ENCODE measurements around the gene NSUN7.
"Not testable (repeated sequence)": the region's sequence is repeated elsewhere in the genome, so short reads cannot be mapped to it uniquely, and the experiment has no call there.

The NSUN7 gene

DNA sequence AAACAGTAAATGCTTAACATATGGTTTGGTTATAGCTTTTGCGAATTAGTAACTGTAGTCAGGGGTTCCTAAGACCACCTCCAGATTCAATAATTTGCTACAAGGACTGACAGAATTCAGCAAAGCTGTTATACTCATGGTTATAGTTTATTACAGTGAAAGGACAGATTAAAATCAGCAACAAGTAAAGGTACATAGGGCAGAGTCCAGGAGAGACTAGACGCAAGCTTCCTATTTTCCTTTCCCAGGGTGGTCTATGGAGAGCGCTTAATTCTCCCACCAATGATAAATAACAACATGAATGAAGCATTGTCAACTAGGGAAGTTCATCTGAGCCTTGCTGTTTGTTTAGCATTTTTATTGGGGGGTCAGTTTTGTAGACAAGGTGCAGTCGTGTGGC lies 5.9 kb downstream of the NSUN7 start:
- Mint-ChIP-seq H3K27ac (no peak overlapping the region), H3K4me1 (ENCODE audit: low read depth) (peaks cover 4% of the 10 kb centered on the region), H3K9me3 (peaks cover 3% of the 10 kb centered on the region), H3K4me3 (no peak overlapping the region), H3K27me3 (ENCODE audit: low read depth) (peaks cover 31% of the 10 kb centered on the region), H3K36me3 (ENCODE audit: low read depth) (no peaks in the 10 kb centered on the region)

DNA sequence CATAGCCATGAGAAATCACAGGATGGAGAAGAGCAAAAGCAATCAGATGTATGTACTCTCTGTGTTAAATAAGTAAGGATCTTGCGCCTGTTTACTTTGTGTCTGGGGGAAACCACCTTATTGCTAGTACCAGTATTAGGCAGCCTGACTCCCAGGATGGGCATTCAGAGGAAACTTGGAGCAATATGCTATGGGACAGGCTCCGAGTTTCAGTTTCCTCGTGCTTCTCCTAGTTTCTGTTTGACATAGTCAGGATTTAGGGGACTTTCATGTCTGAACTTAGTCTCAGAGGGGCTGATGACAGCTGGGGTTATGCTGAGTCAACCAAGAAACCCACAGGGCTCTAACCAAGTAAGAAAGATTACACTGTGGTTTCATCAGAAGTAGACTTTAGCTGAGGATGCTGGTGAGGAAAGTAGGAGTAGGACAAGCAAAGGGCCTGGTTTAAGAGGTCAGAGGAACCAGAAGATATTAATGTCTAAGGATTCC lies 13.5 kb downstream of the NSUN7 start:
- Mint-ChIP-seq H3K27ac (peak overlapping the region; percentile 70), H3K4me3 (peak overlapping the region; percentile 46), H3K9me3 (no peaks in the 10 kb centered on the region), H3K4me1 (ENCODE audit: low read depth) (peaks cover 16% of the 10 kb centered on the region), H3K27me3 (ENCODE audit: low read depth) (peaks cover 8% of the 10 kb centered on the region), H3K36me3 (ENCODE audit: low read depth) (no peaks in the 10 kb centered on the region)

DNA sequence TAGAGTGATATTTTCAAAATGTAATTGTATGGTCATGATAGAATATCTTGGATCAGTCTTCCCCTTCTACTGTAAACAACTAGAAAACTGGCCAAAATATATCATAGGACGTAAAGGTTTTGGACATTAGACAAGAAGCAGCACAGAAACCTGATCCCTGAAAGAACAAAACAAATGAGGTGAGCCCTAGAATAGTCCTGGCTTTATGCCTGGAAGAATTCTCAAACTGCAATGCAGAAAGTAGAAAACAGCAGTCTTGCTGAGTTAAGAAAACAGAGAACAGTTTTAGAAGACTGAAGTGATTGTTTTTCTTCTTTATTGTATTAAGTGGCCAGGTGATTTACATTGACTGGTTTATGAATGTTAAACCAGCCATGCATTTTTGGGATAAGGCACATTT lies 19.5 kb downstream of the NSUN7 start:
- H3K4me1 Mint-ChIP-seq (ENCODE audit: low read depth), result no peaks in the 10 kb centered on the region

DNA sequence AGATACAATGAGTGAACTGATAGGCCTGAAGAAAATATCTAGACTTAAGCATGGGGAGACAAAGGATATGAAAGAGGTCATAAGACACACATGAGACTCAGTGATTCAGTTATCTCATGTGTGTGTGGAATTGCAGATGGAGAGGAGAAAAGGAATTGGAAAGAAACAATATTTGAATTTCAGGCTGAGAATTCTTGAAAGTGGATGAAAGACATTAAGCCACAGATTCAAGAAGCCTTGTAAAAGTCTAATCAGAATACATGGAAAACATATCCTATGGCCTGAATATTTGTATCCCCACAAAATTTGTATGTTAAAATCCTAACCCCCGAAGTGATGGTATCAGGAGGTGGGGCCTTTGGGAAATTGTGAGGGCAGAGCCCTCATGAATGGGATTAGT lies 28.3 kb downstream of the NSUN7 start:
- Mint-ChIP-seq H3K27ac (no peak overlapping the region), H3K27me3 (ENCODE audit: low read depth) (peaks cover 10% of the 10 kb centered on the region), H3K4me3 (no peak overlapping the region), H3K4me1 (ENCODE audit: low read depth) (no peaks in the 10 kb centered on the region), H3K36me3 (ENCODE audit: low read depth) (peaks cover 2% of the 10 kb centered on the region), H3K9me3 (peaks cover 4% of the 10 kb centered on the region)

More for the DNA sequence above, 19.5 kb downstream of the NSUN7 start:
- Mint-ChIP-seq H3K9me3 (no peaks in the 10 kb centered on the region), H3K36me3 (ENCODE audit: low read depth) (no peaks in the 10 kb centered on the region), H3K27me3 (ENCODE audit: low read depth) (peaks cover 34% of the 10 kb centered on the region), H3K4me3 (no peak overlapping the region), H3K27ac (no peak overlapping the region)

DNA sequence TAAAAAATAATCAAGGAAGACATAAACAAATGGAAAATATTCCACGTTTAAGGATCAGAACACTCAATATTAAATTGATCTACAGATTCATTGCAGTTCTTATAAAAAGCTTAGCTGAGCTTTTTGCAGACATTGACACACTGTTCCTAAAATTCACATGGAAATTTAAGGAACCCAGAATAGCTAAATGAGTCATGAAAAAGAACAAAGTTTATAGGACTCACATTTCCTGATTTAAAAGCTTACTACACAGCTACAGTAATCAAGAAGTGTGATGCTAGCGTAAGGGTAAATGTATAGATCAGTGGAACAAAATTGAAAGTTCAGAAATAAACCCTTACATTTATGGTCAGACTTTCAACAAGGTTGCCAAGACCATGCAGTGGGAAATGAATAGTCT lies 33.1 kb downstream of the NSUN7 start:
- Mint-ChIP-seq H3K27me3 (ENCODE audit: low read depth) (peaks cover 38% of the 10 kb centered on the region), H3K4me3 (no peak overlapping the region), H3K36me3 (ENCODE audit: low read depth) (peaks cover 2% of the 10 kb centered on the region), H3K4me1 (ENCODE audit: low read depth) (no peaks in the 10 kb centered on the region), H3K9me3 (peaks cover 3% of the 10 kb centered on the region), H3K27ac (no peak overlapping the region)

DNA sequence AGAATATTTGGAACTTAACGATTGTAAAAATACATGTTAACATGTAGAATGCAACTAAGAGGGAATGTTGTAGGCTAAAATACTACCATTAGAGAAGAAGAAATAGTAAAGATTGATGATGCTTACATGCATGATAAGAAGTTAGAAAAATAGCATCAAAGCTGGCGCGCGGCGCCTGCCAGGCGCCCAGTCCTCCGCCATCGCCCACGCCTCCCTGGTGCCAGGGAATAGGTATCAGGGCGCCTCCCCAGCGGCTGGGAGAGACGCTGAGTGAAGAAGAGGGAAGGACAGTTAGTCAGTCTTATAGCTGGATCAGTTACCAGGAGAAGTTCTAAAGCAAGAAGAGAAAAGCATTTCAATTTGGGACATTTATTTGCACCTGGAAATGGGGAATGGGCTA lies 36.0 kb downstream of the NSUN7 start:
- Mint-ChIP-seq H3K4me1 (ENCODE audit: low read depth) (no peaks in the 10 kb centered on the region), H3K36me3 (ENCODE audit: low read depth) (no peaks in the 10 kb centered on the region), H3K4me3 (no peak overlapping the region), H3K27ac (no peak overlapping the region), H3K9me3 (no peaks in the 10 kb centered on the region), H3K27me3 (ENCODE audit: low read depth) (peaks cover 58% of the 10 kb centered on the region)

DNA sequence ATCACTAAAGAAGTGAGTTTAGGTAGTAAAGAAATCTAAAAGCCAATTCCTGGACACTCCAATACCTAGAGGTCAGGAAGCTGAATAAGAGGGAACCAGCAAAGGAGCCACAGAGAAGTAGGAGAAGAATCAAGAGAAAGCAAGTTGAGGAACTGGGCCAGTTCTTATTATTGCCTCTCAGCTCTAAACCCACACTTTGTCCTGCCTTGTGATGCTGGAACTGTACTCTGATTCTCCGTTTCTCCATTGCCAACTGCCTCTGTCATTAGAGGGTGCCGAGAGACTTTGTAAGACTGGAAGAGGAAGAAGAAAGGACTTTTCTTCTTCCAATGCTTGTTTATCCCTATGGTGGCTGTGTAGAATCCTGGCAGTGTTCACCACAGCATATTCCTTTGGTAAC lies 38.6 kb downstream of the NSUN7 start:
- Mint-ChIP-seq H3K27me3 (ENCODE audit: low read depth) (peaks cover 46% of the 10 kb centered on the region), H3K9me3 (no peaks in the 10 kb centered on the region), H3K4me3 (no peak overlapping the region), H3K36me3 (ENCODE audit: low read depth) (no peaks in the 10 kb centered on the region), H3K4me1 (ENCODE audit: low read depth) (no peaks in the 10 kb centered on the region), H3K27ac (no peak overlapping the region)

DNA sequence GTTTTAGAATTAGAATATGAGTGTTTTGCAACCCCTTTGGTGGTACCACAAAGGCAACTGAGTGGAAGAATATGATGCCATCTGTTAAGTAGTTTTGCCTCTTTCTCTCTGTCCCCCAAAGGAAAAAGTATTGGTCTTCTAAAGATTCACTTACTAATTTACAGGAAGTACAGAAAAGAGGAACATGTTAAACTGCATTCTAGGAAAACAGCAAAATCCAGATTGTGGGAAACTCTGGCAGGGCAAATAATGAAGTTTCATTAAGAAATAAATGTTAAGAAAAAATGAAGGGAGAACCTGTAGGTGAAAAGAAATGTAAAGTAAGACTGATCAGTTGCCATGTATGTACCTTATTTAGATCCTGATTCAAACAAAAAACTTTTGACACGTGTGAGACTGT lies 39.3 kb downstream of the NSUN7 start:
- no peaks in the 10 kb centered on the region for H3K36me3 Mint-ChIP-seq (ENCODE audit: low read depth)
- H3K4me3 Mint-ChIP-seq, result no peak overlapping the region
- H3K27ac Mint-ChIP-seq, result no peak overlapping the region
- H3K4me1 Mint-ChIP-seq (ENCODE audit: low read depth), result no peaks in the 10 kb centered on the region
- no peaks in the 10 kb centered on the region for H3K9me3 Mint-ChIP-seq
- peaks cover 43% of the 10 kb centered on the region for H3K27me3 Mint-ChIP-seq (ENCODE audit: low read depth)

DNA sequence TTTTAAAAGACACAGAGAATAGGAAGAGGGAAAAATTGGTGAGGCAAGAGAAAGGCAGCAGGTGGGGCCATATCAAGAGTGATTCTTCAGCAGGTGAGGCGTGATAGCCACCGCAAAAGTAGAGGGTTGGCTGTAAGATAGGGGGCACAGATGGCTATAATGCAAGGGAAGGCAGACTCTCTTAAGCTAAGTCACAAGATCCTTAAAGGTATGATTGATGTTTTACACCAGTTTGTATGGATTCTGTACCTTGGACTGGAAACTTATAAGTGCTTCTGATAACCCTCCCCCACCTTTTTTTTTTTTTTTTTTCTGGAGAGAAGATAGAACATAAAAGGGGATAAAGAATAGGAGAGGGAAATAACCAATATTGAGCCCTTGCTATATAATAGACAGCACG lies 40.0 kb downstream of the NSUN7 start:
- Mint-ChIP-seq H3K4me3 (no peak overlapping the region), H3K27me3 (ENCODE audit: low read depth) (peaks cover 36% of the 10 kb centered on the region), H3K4me1 (ENCODE audit: low read depth) (no peaks in the 10 kb centered on the region), H3K27ac (no peak overlapping the region), H3K36me3 (ENCODE audit: low read depth) (no peaks in the 10 kb centered on the region), H3K9me3 (no peaks in the 10 kb centered on the region)

DNA sequence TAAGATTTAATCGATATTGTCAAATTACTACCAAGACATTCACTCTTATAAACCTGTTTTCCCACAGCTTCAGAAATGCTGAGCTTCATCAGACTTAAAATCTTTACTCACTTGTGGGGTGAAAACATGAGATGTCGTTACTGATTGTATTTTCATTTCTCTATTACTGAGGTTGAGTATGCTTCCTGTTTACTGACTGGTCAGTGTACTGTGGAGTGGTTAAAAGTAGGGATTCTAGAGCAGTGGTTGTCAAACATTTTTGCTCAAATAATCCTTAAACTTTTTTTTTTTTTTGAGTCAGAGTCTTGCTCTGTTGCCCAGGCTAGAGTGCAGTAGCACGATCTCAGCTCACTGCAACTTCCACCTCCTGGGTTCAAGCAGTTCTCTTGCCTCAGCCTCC lies 50.3 kb downstream of the NSUN7 start:
- Mint-ChIP-seq H3K4me3 (no peak overlapping the region), H3K36me3 (ENCODE audit: low read depth) (no peaks in the 10 kb centered on the region), H3K4me1 (ENCODE audit: low read depth) (no peaks in the 10 kb centered on the region), H3K27ac (no peak overlapping the region), H3K9me3 (no peaks in the 10 kb centered on the region), H3K27me3 (ENCODE audit: low read depth) (no peaks in the 10 kb centered on the region)

DNA sequence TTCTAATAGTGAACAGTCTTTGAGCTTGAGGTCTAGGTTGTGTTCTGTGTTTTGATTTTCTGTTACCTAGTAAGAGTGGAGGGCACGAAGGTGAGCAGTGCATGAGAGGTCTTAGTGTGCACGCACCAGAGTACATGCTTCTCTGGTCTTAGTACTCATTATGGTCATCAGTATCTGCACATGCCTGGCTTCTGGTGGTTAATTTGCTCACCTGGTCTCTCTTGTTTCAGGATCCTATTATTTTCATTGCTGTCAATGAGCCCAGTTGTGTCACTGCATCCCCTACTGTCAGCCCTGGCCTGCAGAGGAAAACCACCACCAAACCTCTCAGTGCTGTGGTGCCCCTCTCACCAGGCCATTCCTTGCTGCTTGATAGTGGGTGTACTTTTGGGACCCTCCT lies 54.8 kb downstream of the NSUN7 start:
- Mint-ChIP-seq H3K27me3 (ENCODE audit: low read depth) (peaks cover 7% of the 10 kb centered on the region), H3K27ac (no peak overlapping the region), H3K4me1 (ENCODE audit: low read depth) (no peaks in the 10 kb centered on the region), H3K4me3 (no peak overlapping the region), H3K9me3 (no peaks in the 10 kb centered on the region), H3K36me3 (ENCODE audit: low read depth) (no peaks in the 10 kb centered on the region)

DNA sequence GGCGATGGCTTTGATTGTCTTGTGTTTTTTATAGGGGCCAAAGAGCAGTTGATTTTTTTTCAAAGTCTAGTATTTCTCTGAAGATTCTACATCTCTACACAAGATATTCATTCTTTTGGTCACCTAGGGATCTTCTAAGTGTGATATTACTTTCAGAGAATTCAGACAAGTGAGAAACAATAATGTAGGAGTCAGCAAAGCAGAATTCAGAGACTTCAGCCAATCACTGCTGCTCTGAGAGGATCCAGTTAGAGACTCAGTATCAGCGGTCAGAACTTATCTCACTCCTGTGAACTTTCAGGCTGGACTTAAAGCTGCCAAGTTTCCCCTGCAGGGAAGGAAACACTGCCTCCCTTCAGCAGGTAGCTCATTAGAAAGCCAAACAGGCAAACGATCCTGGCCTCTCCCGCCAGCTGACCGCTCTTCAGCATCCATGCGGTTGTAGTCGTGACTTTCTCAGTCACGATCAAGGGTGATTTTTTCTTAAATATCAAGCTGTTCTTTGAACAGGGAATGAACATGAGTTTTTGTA lies 59.2 kb downstream of the NSUN7 start:
- H3K36me3 Mint-ChIP-seq (ENCODE audit: low read depth), result no peaks in the 10 kb centered on the region
- H3K27me3 Mint-ChIP-seq (ENCODE audit: low read depth), result peaks cover 7% of the 10 kb centered on the region
- H3K4me3 Mint-ChIP-seq, result no peak overlapping the region
- H3K9me3 Mint-ChIP-seq, result no peaks in the 10 kb centered on the region
- no peaks in the 10 kb centered on the region for H3K4me1 Mint-ChIP-seq (ENCODE audit: low read depth)
- no peak overlapping the region for H3K27ac Mint-ChIP-seq

DNA sequence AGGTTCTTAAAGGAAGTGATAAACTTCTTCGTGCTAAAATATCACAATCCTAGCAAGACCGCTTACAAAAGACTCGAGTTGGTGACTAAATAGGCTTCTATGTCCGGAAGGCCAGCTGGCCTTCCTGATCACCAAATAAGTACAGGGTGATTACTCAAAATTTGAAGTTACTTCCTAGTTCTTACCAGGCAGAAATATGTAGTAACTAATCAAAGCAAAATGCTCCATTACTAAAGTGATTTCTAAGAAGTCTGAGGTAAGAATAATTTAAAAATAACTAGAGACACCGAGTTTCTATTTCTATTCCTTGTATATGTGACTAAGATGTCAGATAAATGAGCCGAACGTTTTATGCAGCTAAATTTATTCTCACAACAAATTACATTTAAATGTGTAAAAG lies 62.2 kb downstream of the NSUN7 start:
- Mint-ChIP-seq H3K27ac (no peak overlapping the region), H3K36me3 (ENCODE audit: low read depth) (no peaks in the 10 kb centered on the region), H3K27me3 (ENCODE audit: low read depth) (peaks cover 11% of the 10 kb centered on the region), H3K4me1 (ENCODE audit: low read depth) (no peaks in the 10 kb centered on the region), H3K4me3 (no peak overlapping the region), H3K9me3 (no peaks in the 10 kb centered on the region)

DNA sequence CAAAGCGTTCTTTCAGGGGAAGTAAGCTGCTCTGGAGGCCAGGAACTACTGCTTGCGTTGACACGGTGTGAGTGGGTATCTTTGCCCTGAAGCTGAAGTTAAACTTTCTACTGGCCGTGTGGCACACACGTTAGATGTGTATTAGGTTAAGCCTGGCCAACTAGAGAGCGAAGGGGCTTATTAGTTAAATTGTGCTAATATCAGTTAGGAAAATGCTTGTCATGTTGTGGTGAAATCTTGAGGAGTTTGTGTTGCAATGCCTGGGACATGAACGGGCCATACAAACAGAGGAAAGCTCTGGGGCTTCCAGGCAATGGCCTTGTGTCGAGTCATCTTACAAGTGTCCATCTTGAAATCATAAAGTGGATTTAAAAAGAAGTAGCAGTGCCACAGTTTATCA lies 62.6 kb downstream of the NSUN7 start:
- no peak overlapping the region for H3K27ac Mint-ChIP-seq
- H3K27me3 Mint-ChIP-seq (ENCODE audit: low read depth), result peaks cover 11% of the 10 kb centered on the region
- no peak overlapping the region for H3K4me3 Mint-ChIP-seq
- H3K36me3 Mint-ChIP-seq (ENCODE audit: low read depth), result no peaks in the 10 kb centered on the region
- no peaks in the 10 kb centered on the region for H3K4me1 Mint-ChIP-seq (ENCODE audit: low read depth)
- H3K9me3 Mint-ChIP-seq, result no peaks in the 10 kb centered on the region

DNA sequence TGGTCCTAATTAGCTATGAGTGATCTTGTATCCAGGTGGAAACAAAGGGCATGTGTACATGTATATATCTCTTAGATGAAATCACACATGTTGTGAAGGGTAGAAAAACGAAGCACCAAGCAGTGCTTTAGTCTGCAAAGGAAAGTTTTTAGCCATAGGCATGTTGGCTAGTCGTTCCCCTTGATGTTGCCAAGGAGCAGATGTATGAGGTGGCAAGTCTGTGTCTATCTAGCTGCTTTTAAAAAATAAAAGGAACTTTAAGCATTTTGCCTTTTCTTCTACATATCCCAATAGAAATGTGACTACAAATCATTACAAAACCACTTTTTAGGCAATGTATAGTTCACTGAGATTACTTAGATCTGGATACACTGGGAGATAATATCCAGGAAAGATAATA lies 63.1 kb downstream of the NSUN7 start:
- Mint-ChIP-seq H3K27me3 (ENCODE audit: low read depth) (peaks cover 11% of the 10 kb centered on the region), H3K9me3 (no peaks in the 10 kb centered on the region), H3K4me3 (no peak overlapping the region), H3K27ac (no peak overlapping the region), H3K36me3 (ENCODE audit: low read depth) (no peaks in the 10 kb centered on the region), H3K4me1 (ENCODE audit: low read depth) (no peaks in the 10 kb centered on the region)

DNA sequence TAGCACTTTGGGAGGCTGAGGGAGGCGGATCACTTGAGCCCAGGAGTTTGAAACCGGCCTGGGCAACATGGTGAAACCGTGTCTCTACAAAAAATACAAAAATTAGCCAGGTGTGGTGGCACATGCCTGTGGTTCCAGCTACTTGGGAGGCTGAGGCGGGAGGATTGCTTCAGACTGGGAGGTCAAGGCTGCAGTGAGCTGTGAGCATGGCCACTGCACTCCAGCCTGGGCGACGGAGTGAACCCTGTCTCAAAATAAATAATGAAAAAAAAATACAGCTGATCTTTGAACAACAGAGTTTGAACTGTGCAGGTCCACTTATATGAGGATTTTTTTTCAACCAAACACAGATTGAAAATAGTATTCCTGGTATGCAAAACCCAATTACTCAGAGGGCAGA lies 67.4 kb downstream of the NSUN7 start:
- not testable (repeated sequence) for H3K27ac Mint-ChIP-seq; H3K36me3 Mint-ChIP-seq (ENCODE audit: low read depth)

More for the DNA sequence above, 67.4 kb downstream of the NSUN7 start:
- H3K27me3 Mint-ChIP-seq (ENCODE audit: low read depth); H3K9me3 Mint-ChIP-seq; H3K4me3 Mint-ChIP-seq; H3K4me1 Mint-ChIP-seq (ENCODE audit: low read depth): not testable (repeated sequence)
